ENCODE measurements around the gene SAMD4B. TPM values are rescaled to one million over a fixed set of nuclear protein-coding genes. Genes with fewer than 3 reads are reported as not detected.

Gene SAMD4B
- total and polyA plus RNA-seq, 9 of the 15 experiments (the other 6 are each of a cell fraction or from before 2014, with no cell fraction given): 3.4 to 90.5 (median 38.0) TPM

DNA sequence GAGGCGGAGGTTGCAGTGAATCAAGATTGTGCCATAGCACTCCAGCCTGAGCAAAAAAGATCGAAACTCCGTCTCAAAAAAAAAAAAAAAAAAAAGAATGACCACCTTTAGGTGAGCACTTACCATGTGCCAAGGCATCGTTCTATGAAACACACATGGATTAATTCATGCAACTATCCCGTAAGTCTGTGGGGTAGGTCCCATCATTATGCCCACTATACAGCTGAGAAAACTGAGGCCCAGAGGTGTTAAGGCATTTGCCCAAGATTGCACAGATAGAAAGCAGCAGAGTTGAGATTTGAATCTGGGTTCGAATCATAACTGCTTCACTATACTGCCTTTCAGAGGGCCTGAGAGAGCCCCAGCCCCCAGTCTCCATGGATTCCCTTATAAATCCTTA lies 8.7 kb upstream of the SAMD4B start:
- DNase-seq (ENCODE audit: extremely low read depth in 1 of 4, low spot score in 3 of 4): no peak
- peaks cover 11 to 20% of the 10 kb centered on the region in 2 experiments for H3K4me1 ChIP-seq (replicated peaks in 1 of 2; ENCODE audit: control insufficient read depth in 2 of 2, insufficient read depth in 2 of 2, low read length in 2 of 2)
- in situ Hi-C loops (cut with MboI): no loop called here
- POLR2A ChIA-PET: no interaction called here
- no peaks in the 10 kb centered on the region for H3K9me1 ChIP-seq (ENCODE audit: control insufficient read depth, insufficient read depth, low read length)
- no peak overlapping the region for H3K4me2 ChIP-seq (ENCODE audit: insufficient read depth, low read length)
- 78% methylated on average over 6 of the region's 6 CpGs for WGBS (ENCODE audit: insufficient coverage, low coverage, missing lambda C conversion rate)
- no peak overlapping the region for H3K27ac ChIP-seq (ENCODE audit: extremely low read depth, low read depth, low read length)
- H3K9ac ChIP-seq (ENCODE audit: insufficient read depth in 1 of 2, low read depth in 2 of 2, low read length in 2 of 2): no peak overlapping the region
- H3K4me3 ChIP-seq: no peak overlapping the region
- intact Hi-C loops (cut with micrococcal nuclease): no loop called here
- H2AFZ ChIP-seq (ENCODE audit: low read depth, low read length): no peak overlapping the region
- no peaks in the 10 kb centered on the region for H3K79me2 ChIP-seq (ENCODE audit: control insufficient read depth, insufficient read depth, low read length)
- no peak for FAIRE-seq
- no peaks in the 10 kb centered on the region for H4K20me1 ChIP-seq (replicated peaks; ENCODE audit: control insufficient read depth, insufficient read depth, low read length)
- H3K9me3 ChIP-seq (replicated peaks; ENCODE audit: control insufficient read depth, insufficient read depth, low read depth, low read length): no peaks in the 10 kb centered on the region
- ATAC-seq: no peak
- no peaks in the 10 kb centered on the region for H3K36me3 ChIP-seq (ENCODE audit: control insufficient read depth, insufficient read depth, low read length)
- CTCF ChIA-PET (ENCODE audit: low intra/inter-chr PET ratio): no interaction called here
- BruUV-seq (replicated peaks): no TSS peak
- no peaks in the 10 kb centered on the region for H3K27me3 ChIP-seq (ENCODE audit: control insufficient read depth in 2 of 2, insufficient read depth in 2 of 2, low read length in 2 of 2)
- TF ChIP-seq, protein P1, sequence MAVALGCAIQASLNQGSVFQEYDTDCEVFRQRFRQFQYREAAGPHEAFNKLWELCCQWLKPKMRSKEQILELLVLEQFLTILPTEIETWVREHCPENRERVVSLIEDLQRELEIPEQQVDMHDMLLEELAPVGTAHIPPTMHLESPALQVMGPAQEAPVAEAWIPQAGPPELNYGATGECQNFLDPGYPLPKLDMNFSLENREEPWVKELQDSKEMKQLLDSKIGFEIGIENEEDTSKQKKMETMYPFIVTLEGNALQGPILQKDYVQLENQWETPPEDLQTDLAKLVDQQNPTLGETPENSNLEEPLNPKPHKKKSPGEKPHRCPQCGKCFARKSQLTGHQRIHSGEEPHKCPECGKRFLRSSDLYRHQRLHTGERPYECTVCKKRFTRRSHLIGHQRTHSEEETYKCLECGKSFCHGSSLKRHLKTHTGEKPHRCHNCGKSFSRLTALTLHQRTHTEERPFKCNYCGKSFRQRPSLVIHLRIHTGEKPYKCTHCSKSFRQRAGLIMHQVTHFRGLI (CRISPR knock-in tag; IDR thresholded peaks at IDR 0.05): no peak
- TF ChIP-seq IRF2 (CRISPR knock-in tag; IDR thresholded peaks at IDR 0.05): no peak
- TF ChIP-seq, protein P2, sequence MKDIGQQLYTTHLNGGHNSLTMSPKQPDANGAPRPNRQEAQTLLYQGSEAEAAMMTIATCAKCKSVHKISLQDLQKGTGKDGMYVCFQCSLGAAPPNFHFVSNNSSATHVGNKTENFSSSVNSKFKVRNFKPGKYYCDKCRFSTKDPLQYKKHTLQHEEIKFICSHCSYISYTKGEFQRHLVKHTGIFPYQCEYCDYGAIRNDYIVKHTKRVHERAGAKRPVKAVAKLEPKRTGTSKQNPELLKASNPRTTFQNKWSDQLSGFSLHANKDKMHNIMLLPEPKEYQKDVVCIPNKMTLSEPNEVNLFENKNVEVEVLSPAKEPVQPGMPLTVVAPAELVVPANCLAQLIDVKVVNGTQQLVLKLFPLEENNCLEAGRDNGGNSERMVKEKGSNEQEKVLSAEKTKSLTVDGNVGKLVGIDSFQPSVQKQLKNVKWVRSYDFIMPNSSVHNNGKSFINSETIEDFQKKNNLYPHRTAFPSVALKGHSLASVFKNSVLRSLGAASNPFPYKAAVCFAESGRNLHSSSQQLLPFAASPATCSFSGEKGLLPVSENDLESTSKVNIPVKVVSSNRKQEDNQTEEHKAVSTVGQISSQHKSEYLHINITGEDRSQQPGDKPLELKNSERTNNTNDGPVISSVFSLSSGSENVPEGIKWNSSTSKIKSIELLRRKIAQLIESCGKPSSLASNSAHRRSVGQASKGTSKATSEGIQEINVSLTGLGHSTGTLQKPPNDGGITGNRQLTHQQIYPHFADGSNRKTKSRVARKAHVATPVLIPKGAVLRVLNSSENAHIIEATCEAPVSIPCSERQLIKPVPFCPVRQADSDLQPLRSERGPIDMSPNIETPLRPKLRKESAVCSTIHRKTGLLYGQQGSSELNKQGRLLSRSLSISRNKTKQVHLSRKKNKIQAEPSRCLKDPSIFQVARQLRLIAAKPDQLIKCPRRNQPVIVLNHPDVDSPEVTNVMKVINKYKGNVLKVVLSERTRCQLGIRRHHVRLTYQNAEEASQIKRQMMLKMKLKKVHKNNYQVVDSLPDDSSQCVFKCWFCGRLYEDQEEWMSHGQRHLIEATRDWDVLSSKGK (CRISPR knock-in tag; IDR thresholded peaks at IDR 0.05): no peak
- no peak for TF ChIP-seq ESRRA (IDR thresholded peaks at IDR 0.05; ENCODE audit: borderline replicate concordance, low read depth)
- TF ChIP-seq BMI1 (IDR thresholded peaks at IDR 0.05; ENCODE audit: low read length): no peak
- TF ChIP-seq NFATC3 (IDR thresholded peaks at IDR 0.05): no peak
- peak; percentile 62 to 78; a peak in 3 of 4 replicates for TF ChIP-seq KDM1A (IDR thresholded peaks at IDR 0.05)
- TF ChIP-seq, protein P3, sequence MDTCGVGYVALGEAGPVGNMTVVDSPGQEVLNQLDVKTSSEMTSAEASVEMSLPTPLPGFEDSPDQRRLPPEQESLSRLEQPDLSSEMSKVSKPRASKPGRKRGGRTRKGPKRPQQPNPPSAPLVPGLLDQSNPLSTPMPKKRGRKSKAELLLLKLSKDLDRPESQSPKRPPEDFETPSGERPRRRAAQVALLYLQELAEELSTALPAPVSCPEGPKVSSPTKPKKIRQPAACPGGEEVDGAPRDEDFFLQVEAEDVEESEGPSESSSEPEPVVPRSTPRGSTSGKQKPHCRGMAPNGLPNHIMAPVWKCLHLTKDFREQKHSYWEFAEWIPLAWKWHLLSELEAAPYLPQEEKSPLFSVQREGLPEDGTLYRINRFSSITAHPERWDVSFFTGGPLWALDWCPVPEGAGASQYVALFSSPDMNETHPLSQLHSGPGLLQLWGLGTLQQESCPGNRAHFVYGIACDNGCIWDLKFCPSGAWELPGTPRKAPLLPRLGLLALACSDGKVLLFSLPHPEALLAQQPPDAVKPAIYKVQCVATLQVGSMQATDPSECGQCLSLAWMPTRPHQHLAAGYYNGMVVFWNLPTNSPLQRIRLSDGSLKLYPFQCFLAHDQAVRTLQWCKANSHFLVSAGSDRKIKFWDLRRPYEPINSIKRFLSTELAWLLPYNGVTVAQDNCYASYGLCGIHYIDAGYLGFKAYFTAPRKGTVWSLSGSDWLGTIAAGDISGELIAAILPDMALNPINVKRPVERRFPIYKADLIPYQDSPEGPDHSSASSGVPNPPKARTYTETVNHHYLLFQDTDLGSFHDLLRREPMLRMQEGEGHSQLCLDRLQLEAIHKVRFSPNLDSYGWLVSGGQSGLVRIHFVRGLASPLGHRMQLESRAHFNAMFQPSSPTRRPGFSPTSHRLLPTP (IDR thresholded peaks at IDR 0.05; ENCODE audit: borderline replicate concordance, extremely low read depth, insufficient read length): no peak
- TF ChIP-seq ZFX (CRISPR knock-in tag; IDR thresholded peaks at IDR 0.05): no peak
- TF ChIP-seq, protein P4, sequence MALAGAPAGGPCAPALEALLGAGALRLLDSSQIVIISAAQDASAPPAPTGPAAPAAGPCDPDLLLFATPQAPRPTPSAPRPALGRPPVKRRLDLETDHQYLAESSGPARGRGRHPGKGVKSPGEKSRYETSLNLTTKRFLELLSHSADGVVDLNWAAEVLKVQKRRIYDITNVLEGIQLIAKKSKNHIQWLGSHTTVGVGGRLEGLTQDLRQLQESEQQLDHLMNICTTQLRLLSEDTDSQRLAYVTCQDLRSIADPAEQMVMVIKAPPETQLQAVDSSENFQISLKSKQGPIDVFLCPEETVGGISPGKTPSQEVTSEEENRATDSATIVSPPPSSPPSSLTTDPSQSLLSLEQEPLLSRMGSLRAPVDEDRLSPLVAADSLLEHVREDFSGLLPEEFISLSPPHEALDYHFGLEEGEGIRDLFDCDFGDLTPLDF (CRISPR knock-in tag; IDR thresholded peaks at IDR 0.05): no peak
- no peak for TF ChIP-seq ZBTB7A (IDR thresholded peaks at IDR 0.05; ENCODE audit: borderline replicate concordance, control insufficient read depth, low read depth, low read length)
- peak; percentile 73 for TF ChIP-seq CHD4 (IDR thresholded peaks at IDR 0.05; ENCODE audit: insufficient read depth, insufficient replicate concordance, low read depth, low read length, poor library complexity, severe bottlenecking)
- peak in 1 of 2 experiments; percentile 65; a peak in 2 of 4 replicates for TF ChIP-seq RCOR1 (IDR thresholded peaks at IDR 0.05; ENCODE audit: borderline replicate concordance in 1 of 2, low read depth in 2 of 2, low read length in 2 of 2)
- no peak for TF ChIP-seq ARID2 (IDR thresholded peaks at IDR 0.05)

Measured in K562 (cell line).